ENCODE measurements around the gene SLC4A1AP.
A peak's percentile ranks its signal among the peaks of the same experiment; 100 is the strongest.

The SLC4A1AP gene

GRCh38 chr2:27704342-27704876, 40.7 kb downstream of the SLC4A1AP start:
- no peak for DNase-seq

DNA sequence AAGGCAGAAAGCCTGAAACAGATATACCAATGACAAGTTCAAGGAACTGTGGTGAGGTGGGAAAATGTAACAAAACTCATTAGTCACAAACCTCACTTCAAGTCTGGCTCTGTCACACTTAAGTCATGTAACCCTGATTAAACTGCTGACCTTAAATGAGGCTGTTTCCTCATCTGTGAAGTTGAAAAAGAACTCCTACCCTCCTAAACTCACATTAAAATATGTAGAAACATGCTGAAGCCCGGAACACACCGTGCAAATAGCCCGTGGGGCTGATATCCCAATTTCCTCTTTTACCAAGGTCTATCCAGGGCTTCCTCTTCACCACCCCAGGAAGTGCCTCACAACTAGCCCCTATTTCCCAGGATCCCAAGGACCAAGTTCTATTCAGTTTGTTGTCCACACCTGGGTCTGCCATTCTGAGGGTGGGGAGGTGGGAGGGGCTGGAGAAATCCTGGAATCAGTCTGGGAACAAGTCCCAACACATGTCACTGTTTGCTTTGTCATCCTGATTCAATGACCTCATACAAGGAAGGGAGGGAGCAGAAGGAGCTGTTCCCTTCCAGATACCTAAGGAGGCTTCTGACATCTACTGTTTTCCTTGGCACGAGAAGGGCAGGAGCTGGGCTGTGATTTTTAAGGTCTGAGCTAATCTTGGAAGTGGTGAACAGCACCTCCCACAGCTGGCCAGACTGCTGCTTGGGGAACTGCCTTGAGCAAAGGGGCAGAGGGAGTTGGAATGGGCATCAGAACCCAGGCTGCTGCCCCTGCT, 42.3 kb downstream of the SLC4A1AP start:
- DNase-seq: no peak

GRCh38 chr2:27707462-27708256, 44.0 kb downstream of the SLC4A1AP start:
- DNase-seq: no peak

DNA sequence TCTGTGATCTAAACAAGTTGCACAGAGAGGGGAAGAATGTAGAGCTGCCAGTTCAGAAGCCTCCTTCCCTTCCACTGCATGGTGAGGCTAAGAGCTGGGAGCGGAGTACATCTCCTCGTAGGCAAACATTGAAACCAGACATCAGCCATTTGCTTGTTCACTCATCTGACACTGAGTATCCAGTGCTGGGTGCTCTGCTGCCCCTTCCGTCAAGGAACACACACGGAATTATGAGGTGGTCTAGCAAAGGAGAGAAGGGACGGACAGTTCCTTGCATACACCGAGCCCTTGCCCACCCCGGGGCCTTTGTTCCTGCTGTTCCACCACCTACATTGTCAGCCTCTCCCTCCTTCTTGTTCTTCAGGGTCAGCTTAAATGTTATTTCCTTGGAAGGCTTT, 44.6 kb downstream of the SLC4A1AP start:
- DNase-seq: no peak

DNA sequence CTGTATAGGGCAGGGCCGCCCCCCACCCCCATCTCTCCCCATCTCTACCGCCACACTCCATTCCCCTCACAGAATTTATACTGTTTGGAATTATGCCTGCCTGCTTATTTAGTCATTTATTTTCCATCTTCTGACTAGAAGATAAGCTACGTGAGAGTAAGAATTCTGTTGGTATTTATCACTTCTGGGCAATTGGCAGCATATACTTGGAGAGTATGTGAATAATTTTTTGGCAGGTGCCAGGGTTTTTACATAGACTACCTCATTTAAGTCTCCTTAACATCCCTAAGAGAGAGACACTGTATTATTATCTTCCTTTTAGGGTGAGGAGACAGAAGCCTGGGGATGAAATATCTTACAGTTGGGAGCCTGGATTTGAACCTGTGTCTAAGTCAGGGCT, 45.0 kb downstream of the SLC4A1AP start:
- DNase-seq: no peak

DNA sequence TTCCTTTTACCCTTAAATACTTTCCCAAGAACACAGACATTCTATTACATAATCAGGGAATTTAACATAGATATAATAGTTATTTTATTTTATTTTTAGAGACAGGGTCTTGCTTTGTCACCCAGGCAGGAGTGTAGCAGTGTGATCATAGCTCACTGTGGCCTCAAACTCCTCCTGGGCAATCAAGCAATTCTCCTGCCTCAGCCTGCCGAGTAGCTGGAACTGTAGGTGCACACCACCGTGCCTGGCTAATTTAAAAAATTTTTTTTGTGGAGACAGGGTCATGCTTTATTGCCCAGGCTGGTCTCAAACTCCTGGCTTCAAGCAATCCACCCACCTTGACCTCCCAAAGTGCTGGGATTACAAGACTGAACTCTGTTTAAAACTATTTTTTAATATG, 45.6 kb downstream of the SLC4A1AP start:
- DNase-seq: no peak

DNA sequence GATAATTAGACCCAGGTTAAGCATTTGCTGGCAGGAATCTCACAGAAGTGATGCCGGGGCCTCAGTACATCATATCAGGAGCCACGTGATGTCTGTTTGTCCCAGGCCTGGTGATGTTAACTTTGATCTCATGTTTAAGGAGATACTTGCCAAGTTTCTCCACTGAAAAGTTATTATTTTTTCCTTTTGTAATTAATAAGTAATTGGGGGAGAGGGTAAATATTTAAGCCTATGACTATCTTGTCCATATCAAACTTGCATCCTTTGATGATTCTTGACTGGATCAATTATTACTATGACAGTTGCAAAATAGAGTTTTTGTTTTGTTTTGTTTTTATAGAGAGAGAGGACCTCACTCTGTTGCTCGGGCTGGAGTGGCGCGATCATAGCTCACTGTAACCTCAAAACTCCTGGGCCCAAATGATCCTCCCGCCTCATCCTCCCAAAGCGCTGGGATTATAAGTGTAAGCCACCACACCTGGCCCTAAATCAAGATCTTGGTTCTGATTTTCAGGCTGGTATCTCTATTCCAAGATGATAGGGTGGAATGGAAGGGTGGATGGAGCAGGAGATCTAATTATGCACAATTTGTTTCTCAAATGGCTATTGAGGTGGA, 46.4 kb downstream of the SLC4A1AP start:
- DNase-seq: no peak

DNA sequence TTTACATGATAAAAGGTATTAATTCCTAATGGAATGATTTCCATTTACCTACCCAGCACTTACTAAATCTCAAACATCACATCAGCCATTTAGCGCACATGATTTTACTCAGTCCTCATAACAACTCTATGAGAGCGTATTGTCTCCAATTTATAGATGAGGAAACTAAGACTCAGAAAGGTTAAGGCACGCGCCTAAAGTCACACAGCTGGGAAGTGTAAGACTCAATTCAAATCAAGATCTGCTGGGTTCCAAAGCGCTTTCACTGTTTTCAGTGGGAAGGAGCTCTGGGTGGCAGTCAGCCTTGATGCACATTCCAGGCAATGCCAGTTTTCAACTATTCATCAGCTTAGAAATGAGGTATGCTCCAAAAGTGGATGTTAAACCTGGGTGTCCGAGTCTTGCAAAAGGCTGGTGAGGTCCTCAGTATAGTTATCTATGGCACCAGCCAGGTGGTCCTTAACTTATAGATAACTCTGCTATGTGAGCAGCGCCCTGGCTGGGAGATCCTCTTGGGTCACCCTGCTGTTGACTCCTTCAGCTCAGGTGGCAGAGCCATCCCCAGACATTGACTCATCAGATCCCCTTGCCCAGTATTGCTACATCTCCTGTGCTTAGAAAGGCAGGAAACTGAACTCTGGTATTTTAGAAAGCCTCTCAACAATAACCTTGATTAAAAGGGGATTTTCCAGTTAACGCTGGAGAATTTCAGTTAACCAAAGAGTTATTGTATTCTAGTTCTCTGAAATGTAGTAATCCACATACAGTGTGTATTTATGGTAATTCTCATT, 47.1 kb downstream of the SLC4A1AP start:
- no peak for DNase-seq

DNA sequence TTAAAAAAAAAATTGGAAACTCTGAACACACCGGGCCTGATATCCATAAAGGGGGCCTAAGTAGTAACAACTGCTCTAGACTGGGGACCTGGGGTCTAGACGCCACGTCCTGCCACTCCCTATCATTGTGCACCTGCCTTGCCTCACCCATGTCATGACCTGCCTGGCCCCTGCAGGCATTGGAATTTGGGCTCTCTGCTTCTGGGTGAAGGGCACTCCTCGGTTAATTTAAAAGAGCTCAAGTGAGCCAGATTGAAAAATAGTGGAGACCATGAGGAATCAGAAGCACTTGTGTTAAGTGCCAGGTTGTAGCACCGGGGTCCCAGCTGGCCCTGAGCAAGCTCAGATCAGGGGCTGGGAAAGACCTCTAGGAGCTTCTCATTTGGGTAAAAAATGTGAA, 48.1 kb downstream of the SLC4A1AP start:
- DNase-seq: no peak

DNA sequence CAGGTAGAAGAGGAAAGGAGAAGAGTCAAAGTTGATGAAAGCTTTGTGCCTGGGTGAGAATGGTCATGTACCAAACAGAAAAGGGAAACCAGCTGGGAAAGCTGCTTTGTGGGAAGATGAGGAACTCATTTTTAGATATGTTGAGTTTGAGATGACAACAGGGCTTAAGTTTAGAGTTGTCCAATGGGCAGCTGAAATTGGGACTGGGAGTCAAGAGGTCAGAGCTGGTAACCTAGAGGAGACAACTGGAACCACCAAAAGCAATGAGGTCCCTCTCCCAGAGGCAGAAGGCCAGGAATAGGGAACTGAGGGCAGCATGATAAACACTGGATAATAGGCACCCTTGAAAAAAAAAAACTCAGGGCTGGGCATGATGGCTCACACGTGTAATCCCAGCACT, 48.8 kb downstream of the SLC4A1AP start:
- no peak for DNase-seq

DNA sequence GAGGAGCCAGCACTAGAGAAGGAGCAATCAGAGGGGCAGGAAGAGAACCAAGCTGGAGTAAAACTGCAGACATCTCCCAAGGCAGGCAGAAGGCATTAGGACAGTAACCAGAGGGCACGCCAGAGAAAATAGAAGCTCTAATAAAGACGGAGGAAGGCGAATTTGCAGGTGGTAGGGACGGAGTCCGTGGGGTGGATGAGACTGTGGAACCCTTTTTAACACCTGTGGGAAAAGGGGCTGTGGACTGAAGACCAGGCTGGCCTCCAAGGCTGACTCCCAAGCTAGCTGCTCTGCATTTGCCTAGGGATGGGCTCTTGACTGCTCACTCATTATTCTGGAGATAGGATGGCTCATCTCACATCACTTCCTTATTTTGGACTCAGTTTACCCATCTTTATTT, 49.5 kb downstream of the SLC4A1AP start:
- DNase-seq: no peak

GRCh38 chr2:27714053-27714452, 50.4 kb downstream of the SLC4A1AP start:
- no peak for DNase-seq

GRCh38 chr2:27714851-27715291, 51.2 kb downstream of the SLC4A1AP start:
- DNase-seq: no peak

GRCh38 chr2:27715318-27716210, 51.9 kb downstream of the SLC4A1AP start:
- DNase-seq: peak; percentile 60

GRCh38 chr2:27716301-27717069, 52.8 kb downstream of the SLC4A1AP start:
- DNase-seq: no peak

GRCh38 chr2:27717070-27717795, 53.5 kb downstream of the SLC4A1AP start:
- DNase-seq: peak; percentile 63

DNA sequence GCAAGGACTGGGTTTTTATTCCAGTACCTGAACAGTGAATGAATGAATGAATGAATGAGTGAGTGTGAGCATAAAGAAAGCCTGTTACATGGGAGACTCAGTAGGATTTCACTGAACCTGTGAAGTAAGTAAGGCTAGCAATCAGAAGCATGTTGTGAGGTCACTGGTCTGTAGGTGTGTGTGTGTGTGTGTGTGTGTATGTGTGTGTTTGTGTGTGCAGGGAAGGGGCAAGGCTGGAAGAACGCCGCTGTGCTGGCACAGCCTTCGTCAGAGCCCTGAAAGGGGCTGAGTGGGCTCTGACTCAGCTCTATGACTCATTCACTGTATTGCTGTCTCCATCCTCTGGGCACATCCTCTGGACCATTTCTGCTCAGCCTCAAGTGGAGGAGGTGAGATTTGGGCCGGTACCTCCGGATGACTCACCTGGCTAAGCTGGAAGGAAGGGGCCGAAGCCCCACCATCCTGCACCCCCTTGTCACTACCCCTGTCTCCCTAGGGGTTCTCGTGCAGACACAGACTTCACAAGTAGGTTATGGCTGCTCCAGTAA, 56.4 kb downstream of the SLC4A1AP start:
- peak; percentile 78 for DNase-seq

DNA sequence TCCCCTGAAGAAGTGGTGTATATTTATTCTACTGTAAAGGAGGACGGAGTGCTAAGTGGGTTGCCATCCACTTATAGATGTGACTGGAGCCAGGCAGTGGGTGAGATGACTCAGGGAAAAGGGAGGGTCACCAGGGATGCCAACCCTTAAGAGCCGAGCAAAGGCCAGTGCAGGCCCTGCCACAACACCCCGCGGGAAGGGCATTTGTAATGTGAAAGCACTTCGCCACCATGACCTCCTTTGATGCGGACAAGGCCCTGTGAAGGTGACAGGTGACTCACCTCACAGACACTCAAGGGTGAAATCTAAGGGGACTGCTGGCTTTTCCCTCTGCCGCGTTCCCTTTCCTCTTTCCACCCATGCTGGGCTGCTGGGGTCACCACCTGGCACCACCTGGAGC, 57.6 kb downstream of the SLC4A1AP start:
- DNase-seq: peak; percentile 38

GRCh38 chr2:27721884-27722485, 58.3 kb downstream of the SLC4A1AP start:
- no peak for DNase-seq

All from stimulated activated CD4-positive, alpha-beta T cell treated with anti-CD3 and anti-CD28 coated beads, Interleukin-15, amount 100 ng/mL, for 24 hours (primary cell).